Right hindlimb (tissue), 1 donor: ENCODE data around the gene LONP2.
"Not testable (repeated sequence)": the region's sequence is repeated elsewhere in the genome, so short reads cannot be mapped to it uniquely, and the experiment has no call there.

Source experiments
- DNase-seq: peaks from one replicate; pipeline ENCODE4 v3.0.0-alpha.2; 2018

The LONP2 gene

GRCh38 chr16:48240147-48240546 lies 4.0 kb upstream of the LONP2 start:
- DNase-seq = not testable (repeated sequence)

GRCh38 chr16:48244863-48245195 lies 729 bp downstream of the LONP2 start:
- no peak for DNase-seq

- DNase-seq = no peak
Measured at GRCh38 chr16:48246066-48246465, 2.0 kb downstream of the LONP2 start.

GRCh38 chr16:48247311-48247710 lies 3.2 kb downstream of the LONP2 start, which contains the start of gene ABCC11:
TSS of gene ABCC11 (minus strand) at chr16:48247539. CDS start at chr16:48231921, 15,618 bp downstream.
- no peak for DNase-seq

- DNase-seq = no peak
Measured at GRCh38 chr16:48250520-48251278, 6.6 kb downstream of the LONP2 start.

- DNase-seq = no peak
Measured at GRCh38 chr16:48252013-48252412, 7.9 kb downstream of the LONP2 start.

- no peak for DNase-seq
Measured at GRCh38 chr16:48256579-48257177, 12.6 kb downstream of the LONP2 start.

GRCh38 chr16:48261569-48261968 lies 17.5 kb downstream of the LONP2 start:
- no peak for DNase-seq

GRCh38 chr16:48262631-48263030 lies 18.5 kb downstream of the LONP2 start:
- DNase-seq = no peak

- DNase-seq = no peak
Measured at GRCh38 chr16:48269011-48269410, 24.9 kb downstream of the LONP2 start.

GRCh38 chr16:48271728-48272127 lies 27.6 kb downstream of the LONP2 start:
- DNase-seq = no peak

- DNase-seq = no peak
Measured at GRCh38 chr16:48272837-48273421, 28.8 kb downstream of the LONP2 start.

GRCh38 chr16:48274476-48274875 lies 30.4 kb downstream of the LONP2 start:
- no peak for DNase-seq

- DNase-seq = no peak
Measured at GRCh38 chr16:48276102-48276501, 32.0 kb downstream of the LONP2 start.

- no peak for DNase-seq
Measured at GRCh38 chr16:48277158-48277557, 33.1 kb downstream of the LONP2 start.

- no peak for DNase-seq
Measured at GRCh38 chr16:48279199-48279598, 35.1 kb downstream of the LONP2 start.

GRCh38 chr16:48280546-48280945 lies 36.4 kb downstream of the LONP2 start:
- no peak for DNase-seq

- DNase-seq = no peak
Measured at GRCh38 chr16:48282636-48283263, 38.6 kb downstream of the LONP2 start.

GRCh38 chr16:48284772-48285409 lies 40.8 kb downstream of the LONP2 start:
- DNase-seq = no peak

GRCh38 chr16:48287239-48287638 lies 43.1 kb downstream of the LONP2 start:
- DNase-seq = no peak

- no peak for DNase-seq
Measured at GRCh38 chr16:48291303-48291702, 47.2 kb downstream of the LONP2 start.

- no peak for DNase-seq
Measured at GRCh38 chr16:48291754-48292153, 47.7 kb downstream of the LONP2 start.

GRCh38 chr16:48292452-48292851 lies 48.4 kb downstream of the LONP2 start:
- DNase-seq = no peak
